Neuronal stem cell (in vitro differentiated cells): Measurements from ENCODE around the gene FBXO42.

ENCODE experiments used
- DNase-seq: peaks from one replicate; pipeline ENCODE4 v3.0.0-alpha.2; 2013; ENCODE audit warnings: low spot score
- H2AFZ ChIP-seq: one replicate; pipeline ENCODE4 v1.6.1; 2013; ENCODE audit warnings: mild to moderate bottlenecking, low read length, inconsistent platforms
- H2AK5ac ChIP-seq: 2 replicates; pipeline ENCODE4 v1.6.1; 2013; ENCODE audit warnings: low read depth, mild to moderate bottlenecking, inconsistent platforms, low read length, moderate library complexity, mixed read lengths
- H2BK120ac ChIP-seq: 2 replicates; pipeline ENCODE4 v1.6.1; 2013; ENCODE audit warnings: low read depth, mild to moderate bottlenecking, inconsistent platforms, low read length, moderate library complexity, mixed read lengths
- H2BK12ac ChIP-seq: one replicate; pipeline ENCODE4 v1.6.1; 2013; ENCODE audit warnings: low read length, inconsistent platforms
- H2BK15ac ChIP-seq: 2 replicates; pipeline ENCODE4 v1.6.1; 2013; ENCODE audit warnings: mild to moderate bottlenecking, low read length, inconsistent platforms, mixed read lengths
- H2BK5ac ChIP-seq: one replicate; pipeline ENCODE4 v1.6.1; 2013; ENCODE audit warnings: inconsistent platforms, mild to moderate bottlenecking, low read length, moderate library complexity
- H3K14ac ChIP-seq: one replicate; pipeline ENCODE4 v1.6.1; 2013; ENCODE audit warnings: low read length, inconsistent platforms
- H3K18ac ChIP-seq: 2 replicates; pipeline ENCODE4 v1.6.1; 2013; ENCODE audit warnings: low read length, inconsistent platforms
- H3K23ac ChIP-seq: 2 replicates; pipeline ENCODE4 v1.6.1; 2013; ENCODE audit warnings: low read depth, mild to moderate bottlenecking, mixed read lengths, low read length, inconsistent platforms; ENCODE audit not compliant: poor library complexity
- H3K27ac ChIP-seq: replicated peaks from 3 replicates; pipeline ENCODE4 v1.5.1; 2013; ENCODE audit warnings: low read length, inconsistent platforms
- H3K27me3 ChIP-seq, 3 experiments: 2 replicates each; pipeline ENCODE4 v1.6.1; 2013; ENCODE audit warnings: low read length in 3 of 3, mild to moderate bottlenecking in 2 of 3, inconsistent platforms in 1 of 3, low read depth in 1 of 3, mixed read lengths in 1 of 3, moderate library complexity in 1 of 3; ENCODE audit not compliant: control insufficient read depth in 3 of 3, insufficient read depth in 3 of 3
- H3K36me3 ChIP-seq, 2 donors: replicated peaks in 1 of 2; 2 replicates each; pipeline ENCODE4 v1.6.1; 2013; ENCODE audit warnings: low read length in 2 of 2; ENCODE audit not compliant: control insufficient read depth in 2 of 2, insufficient read depth in 2 of 2
- H3K4ac ChIP-seq: 2 replicates; pipeline ENCODE4 v1.6.1; 2013; ENCODE audit warnings: inconsistent platforms, mild to moderate bottlenecking, low read length, moderate library complexity
- H3K4me1 ChIP-seq, 2 donors: 1 replicate in 1 of 2; 2 replicates in 1 of 2; pipeline ENCODE4 v1.6.1; 2013; ENCODE audit warnings: low read length in 2 of 2, low read depth in 1 of 2; ENCODE audit not compliant: control insufficient read depth in 2 of 2, insufficient read depth in 1 of 2
- H3K4me2 ChIP-seq: one replicate; pipeline ENCODE4 v1.6.1; 2013; ENCODE audit warnings: mild to moderate bottlenecking, low read length, inconsistent platforms; ENCODE audit not compliant: insufficient read depth, poor library complexity, severe bottlenecking
- H3K4me3 ChIP-seq, 2 donors: 2 replicates each; pipeline ENCODE4 v1.5.1; 2013; ENCODE audit warnings: low read length in 2 of 2, mild to moderate bottlenecking in 2 of 2, inconsistent platforms in 1 of 2, moderate library complexity in 1 of 2
- H3K79me1 ChIP-seq: one replicate; pipeline ENCODE4 v1.6.1; 2013; ENCODE audit warnings: low read depth, mild to moderate bottlenecking, inconsistent platforms, low read length, moderate library complexity
- H3K9ac ChIP-seq: one replicate; pipeline ENCODE4 v1.6.1; 2013; ENCODE audit warnings: mild to moderate bottlenecking, low read depth, low read length, inconsistent platforms; ENCODE audit not compliant: poor library complexity
- H3K9me3 ChIP-seq, 2 donors: replicated peaks in 1 of 2; 2 replicates each; pipeline versions ENCODE3 to v1.6.1; 2013; ENCODE audit warnings: low read length in 2 of 2, mild to moderate bottlenecking in 2 of 2, inconsistent platforms in 1 of 2, low read depth in 1 of 2, mixed read lengths in 1 of 2, moderate library complexity in 1 of 2; ENCODE audit not compliant: control insufficient read depth in 2 of 2, insufficient read depth in 1 of 2
- H4K8ac ChIP-seq: one replicate; pipeline ENCODE4 v1.6.1; 2013; ENCODE audit warnings: low read depth, mild to moderate bottlenecking, inconsistent platforms, low read length, moderate library complexity
- H4K91ac ChIP-seq: one replicate; pipeline ENCODE4 v1.6.1; 2013; ENCODE audit warnings: low read length, low read depth, mild to moderate bottlenecking, inconsistent platforms; ENCODE audit not compliant: poor library complexity
- WGBS, 2 donors: extraction: QIAGEN DNeasy Blood & Tissue Kit; methylation state at CpG; one replicate each; pipeline ENCODE4 v1.1.7; 2013; ENCODE audit warnings: missing lambda C conversion rate in 2 of 2, mixed read lengths in 1 of 2; ENCODE audit not compliant: insufficient read length in 2 of 2, insufficient replicate concordance in 1 of 2; ENCODE audit errors: extremely low coverage in 2 of 2; 5-methylcytosine and 5-hydroxymethylcytosine counted together

Gene FBXO42

GRCh38 chr1:16208270-16208987, 143.9 kb downstream of the FBXO42 start:
- Histone ChIP-seq H3K27ac (no peak overlapping the region), H4K8ac (no peak overlapping the region), H2BK12ac (peak overlapping the region; percentile 87), H3K18ac (no peak overlapping the region), H3K4me2 (no peak overlapping the region), H2BK15ac (peak overlapping the region; percentile 74), H3K9me3 (no peaks in the 10 kb centered on the region), H3K36me3 (peaks cover 4% of the 10 kb centered on the region in 2 donors), H3K14ac (no peak overlapping the region), H2AK5ac (peak overlapping the region; percentile 68), H4K91ac (no peak overlapping the region), H2AFZ (peak overlapping the region; percentile 21), H3K4ac (no peak overlapping the region), H2BK120ac (peak overlapping the region; percentile 98), H3K27me3 (peaks cover 0 to 9% (median 0%) of the 10 kb centered on the region in 3 experiments), H3K23ac (peak overlapping the region; percentile 51), H3K4me1 (peaks cover 12 to 26% of the 10 kb centered on the region in 2 donors), H3K79me1 (peaks cover 3% of the 10 kb centered on the region), H2BK5ac (no peak overlapping the region), H3K4me3 (no peak overlapping the region), H3K9ac (no peak overlapping the region)
- no CpG with 5 or more reads among the region's 13 CpGs for WGBS, 2 donors
- DNase-seq, result no peak

GRCh38 chr1:16207318-16208269, 144.7 kb downstream of the FBXO42 start:
- H3K79me1 ChIP-seq, result peaks cover 3% of the 10 kb centered on the region
- H2BK12ac ChIP-seq, result peak overlapping the region; percentile 87
- WGBS, 2 donors, result no CpG with 5 or more reads among the region's 51 CpGs
- peak overlapping the region; percentile 98 for H2BK120ac ChIP-seq
- peak overlapping the region; percentile 69 for H3K27ac ChIP-seq
- H3K9ac ChIP-seq, result no peak overlapping the region
- H3K9me3 ChIP-seq, result no peaks in the 10 kb centered on the region
- H3K4me3 ChIP-seq, result peak overlapping the region; percentile 46 to 77
- peak overlapping the region; percentile 97 for H2AFZ ChIP-seq
- peaks cover 8 to 21% of the 10 kb centered on the region in 2 donors for H3K4me1 ChIP-seq
- peaks cover 4% of the 10 kb centered on the region in 2 donors for H3K36me3 ChIP-seq
- no peak overlapping the region for H3K14ac ChIP-seq
- peak overlapping the region; percentile 59 for H3K4me2 ChIP-seq
- peak overlapping the region; percentile 26 for H3K4ac ChIP-seq
- H2BK5ac ChIP-seq, result no peak overlapping the region
- peak overlapping the region; percentile 94 for H3K18ac ChIP-seq
- no peak for DNase-seq
- H4K91ac ChIP-seq, result no peak overlapping the region
- peak overlapping the region; percentile 74 for H2BK15ac ChIP-seq
- H2AK5ac ChIP-seq, result peak overlapping the region; percentile 68
- peak overlapping the region; percentile 87 for H3K23ac ChIP-seq
- peaks cover 0 to 6% (median 0%) of the 10 kb centered on the region in 3 experiments for H3K27me3 ChIP-seq
- H4K8ac ChIP-seq, result peak overlapping the region; percentile 78

- Histone ChIP-seq H2BK12ac (no peak overlapping the region), H3K36me3 (peaks cover 4% of the 10 kb centered on the region in 2 donors), H2AFZ (peak overlapping the region; percentile 97), H2BK5ac (no peak overlapping the region), H3K4me1 (peaks cover 2 to 14% of the 10 kb centered on the region in 2 donors), H3K79me1 (peaks cover under 1% of the 10 kb centered on the region), H2AK5ac (peak overlapping the region; percentile 68), H3K4me3 (peak overlapping the region; percentile 52 to 77), H2BK120ac (no peak overlapping the region), H3K27me3 (peaks cover 0 to 6% (median 0%) of the 10 kb centered on the region in 3 experiments), H3K4ac (no peak overlapping the region), H3K27ac (peak overlapping the region; percentile 69), H3K9me3 (no peaks in the 10 kb centered on the region), H4K8ac (no peak overlapping the region), H3K4me2 (peak overlapping the region; percentile 59), H3K18ac (peak overlapping the region; percentile 94), H4K91ac (no peak overlapping the region), H3K14ac (no peak overlapping the region), H3K9ac (peak overlapping the region; percentile 77), H3K23ac (peak overlapping the region; percentile 87), H2BK15ac (peak overlapping the region; percentile 44)
- peak; percentile 97 for DNase-seq
- WGBS, 2 donors, result no CpG with 5 or more reads among the region's 87 CpGs
Observed at GRCh38 chr1:16206547-16207317, 145.5 kb downstream of the FBXO42 start.
